Endothelial cell of umbilical vein (primary cell): ENCODE measurements around the gene ATP6V1G1.

Experiments
- EZH2 ChIP-seq: IDR thresholded peaks from 2 replicates; pipeline ENCODE4 v1.6.1; 2012; ENCODE audit warnings: borderline replicate concordance, low read depth, mild to moderate bottlenecking, moderate library complexity, low read length, inconsistent platforms; ENCODE audit not compliant: severe bottlenecking
- FOS ChIP-seq: IDR thresholded peaks from 2 replicates; pipeline ENCODE4 v1.6.1; 2011; ENCODE audit warnings: mild to moderate bottlenecking, low read length, moderate library complexity, borderline replicate concordance; ENCODE audit not compliant: insufficient read depth
- MYC ChIP-seq: IDR thresholded peaks from one replicate; pipeline ENCODE4 v1.6.1; 2011; ENCODE audit warnings: mild to moderate bottlenecking, low read depth, low read length
- POLR2A ChIP-seq: IDR thresholded peaks from 2 replicates; pipeline ENCODE4 v1.6.1; 2012; ENCODE audit warnings: low read depth, mild to moderate bottlenecking, control low read depth, low read length
- POLR2AphosphoS5 ChIP-seq: IDR thresholded peaks from 2 replicates; pipeline ENCODE4 v1.6.1; 2012; ENCODE audit warnings: low read depth, mild to moderate bottlenecking, control low read depth, low read length, moderate library complexity; ENCODE audit not compliant: insufficient read depth
- TF ChIP-seq, protein P1 (sequence below), 2 donors: IDR thresholded peaks; 1 replicate in 1 of 2; 2 replicates in 1 of 2; pipeline ENCODE4 v1.5.1; 2011; ENCODE audit warnings: low read length in 2 of 2, mild to moderate bottlenecking in 2 of 2, moderate library complexity in 2 of 2, control low read depth in 1 of 2, inconsistent platforms in 1 of 2, low read depth in 1 of 2; ENCODE audit not compliant: insufficient read depth in 1 of 2; ENCODE audit errors: extremely low read depth in 1 of 2
- TF ChIP-seq, protein P2 (sequence below): IDR thresholded peaks from 2 replicates; pipeline ENCODE4 v1.6.1; 2011; ENCODE audit not compliant: insufficient read depth, insufficient read length

DNA sequence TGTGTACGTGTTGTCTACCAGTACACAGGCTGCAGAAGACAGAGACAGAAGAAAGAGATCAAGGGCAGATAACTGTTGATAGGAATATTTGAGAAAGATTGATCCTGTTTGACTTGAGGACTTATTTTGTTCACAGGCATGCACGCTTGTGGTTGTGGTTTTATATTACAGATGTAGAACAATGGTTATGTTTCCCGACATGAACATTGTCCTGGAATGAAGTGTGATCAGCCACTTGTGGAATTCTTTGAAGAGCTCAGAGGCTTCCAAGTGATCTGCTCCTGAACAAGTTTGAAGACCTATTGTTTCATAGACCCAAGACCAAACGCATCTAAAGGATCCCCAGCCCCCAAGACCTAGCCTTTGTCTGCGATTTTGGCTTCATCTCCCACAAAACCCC, 56.3 kb downstream of the ATP6V1G1 start:
- TF ChIP-seq, protein P1, sequence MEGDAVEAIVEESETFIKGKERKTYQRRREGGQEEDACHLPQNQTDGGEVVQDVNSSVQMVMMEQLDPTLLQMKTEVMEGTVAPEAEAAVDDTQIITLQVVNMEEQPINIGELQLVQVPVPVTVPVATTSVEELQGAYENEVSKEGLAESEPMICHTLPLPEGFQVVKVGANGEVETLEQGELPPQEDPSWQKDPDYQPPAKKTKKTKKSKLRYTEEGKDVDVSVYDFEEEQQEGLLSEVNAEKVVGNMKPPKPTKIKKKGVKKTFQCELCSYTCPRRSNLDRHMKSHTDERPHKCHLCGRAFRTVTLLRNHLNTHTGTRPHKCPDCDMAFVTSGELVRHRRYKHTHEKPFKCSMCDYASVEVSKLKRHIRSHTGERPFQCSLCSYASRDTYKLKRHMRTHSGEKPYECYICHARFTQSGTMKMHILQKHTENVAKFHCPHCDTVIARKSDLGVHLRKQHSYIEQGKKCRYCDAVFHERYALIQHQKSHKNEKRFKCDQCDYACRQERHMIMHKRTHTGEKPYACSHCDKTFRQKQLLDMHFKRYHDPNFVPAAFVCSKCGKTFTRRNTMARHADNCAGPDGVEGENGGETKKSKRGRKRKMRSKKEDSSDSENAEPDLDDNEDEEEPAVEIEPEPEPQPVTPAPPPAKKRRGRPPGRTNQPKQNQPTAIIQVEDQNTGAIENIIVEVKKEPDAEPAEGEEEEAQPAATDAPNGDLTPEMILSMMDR (IDR thresholded peaks at IDR 0.05; ENCODE audit: extremely low read depth in 1 of 2, insufficient read depth in 1 of 2, low read depth in 1 of 2, low read length in 2 of 2): no peak
- TF ChIP-seq POLR2A: no peak
- TF ChIP-seq MYC: no peak
- no peak for TF ChIP-seq EZH2
- TF ChIP-seq POLR2AphosphoS5: no peak
- TF ChIP-seq, protein P2, sequence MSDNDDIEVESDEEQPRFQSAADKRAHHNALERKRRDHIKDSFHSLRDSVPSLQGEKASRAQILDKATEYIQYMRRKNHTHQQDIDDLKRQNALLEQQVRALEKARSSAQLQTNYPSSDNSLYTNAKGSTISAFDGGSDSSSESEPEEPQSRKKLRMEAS: no peak
- TF ChIP-seq FOS: no peak
